22Rv1 (cell line): ENCODE results near the gene P2RY11.

Experiments used
- CTCF ChIP-seq: fragments of 450-650 bp; IDR thresholded peaks from 2 replicates; pipeline ENCODE4 v1.5.1; 2017; ENCODE audit warnings: mild to moderate bottlenecking
- ZFX ChIP-seq: fragments of 450-650 bp; IDR thresholded peaks from 2 replicates; pipeline ENCODE4 v1.6.1; 2017; ENCODE audit warnings: antibody characterized with exemption, borderline replicate concordance

- TF ChIP-seq CTCF (no peak), ZFX (no peak)
Observed at GRCh38 chr19:10095622-10095947, 15.9 kb upstream of the P2RY11 start.
